B cell (primary cell): ENCODE measurements around the gene ABHD17B.

Experiments
- EZH2 ChIP-seq: IDR thresholded peaks from 2 replicates; pipeline ENCODE4 v1.6.1; 2012; ENCODE audit warnings: borderline replicate concordance, low read depth, mild to moderate bottlenecking, moderate library complexity, low read length; ENCODE audit not compliant: insufficient read depth, poor library complexity, severe bottlenecking
- TF ChIP-seq, protein P1 (sequence below): fragments of 200-600 bp; IDR thresholded peaks from one replicate; pipeline ENCODE4 v1.8.0; 2022; ENCODE audit warnings: antibody characterized with exemption, mild to moderate bottlenecking

DNA sequence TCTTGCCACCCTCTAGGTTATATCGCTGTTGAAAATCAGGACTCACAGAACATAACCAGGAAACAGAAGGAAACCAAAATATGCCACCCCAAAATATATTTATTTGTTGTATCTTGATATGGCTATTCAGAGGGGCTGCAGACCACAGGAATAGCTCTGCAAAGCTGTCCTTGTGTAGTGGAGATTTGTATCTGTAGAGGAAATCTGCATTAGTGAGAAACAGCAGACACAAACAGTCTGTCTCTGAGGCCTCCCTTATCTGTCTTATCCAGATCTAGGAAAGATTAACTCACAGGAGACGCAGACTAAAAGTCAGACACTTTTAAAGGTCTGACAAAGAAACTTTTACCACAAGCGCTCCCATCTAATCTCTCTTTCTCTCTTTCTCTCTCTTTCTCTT is 88.5 kb downstream of the ABHD17B start:
- TF ChIP-seq, protein P1, sequence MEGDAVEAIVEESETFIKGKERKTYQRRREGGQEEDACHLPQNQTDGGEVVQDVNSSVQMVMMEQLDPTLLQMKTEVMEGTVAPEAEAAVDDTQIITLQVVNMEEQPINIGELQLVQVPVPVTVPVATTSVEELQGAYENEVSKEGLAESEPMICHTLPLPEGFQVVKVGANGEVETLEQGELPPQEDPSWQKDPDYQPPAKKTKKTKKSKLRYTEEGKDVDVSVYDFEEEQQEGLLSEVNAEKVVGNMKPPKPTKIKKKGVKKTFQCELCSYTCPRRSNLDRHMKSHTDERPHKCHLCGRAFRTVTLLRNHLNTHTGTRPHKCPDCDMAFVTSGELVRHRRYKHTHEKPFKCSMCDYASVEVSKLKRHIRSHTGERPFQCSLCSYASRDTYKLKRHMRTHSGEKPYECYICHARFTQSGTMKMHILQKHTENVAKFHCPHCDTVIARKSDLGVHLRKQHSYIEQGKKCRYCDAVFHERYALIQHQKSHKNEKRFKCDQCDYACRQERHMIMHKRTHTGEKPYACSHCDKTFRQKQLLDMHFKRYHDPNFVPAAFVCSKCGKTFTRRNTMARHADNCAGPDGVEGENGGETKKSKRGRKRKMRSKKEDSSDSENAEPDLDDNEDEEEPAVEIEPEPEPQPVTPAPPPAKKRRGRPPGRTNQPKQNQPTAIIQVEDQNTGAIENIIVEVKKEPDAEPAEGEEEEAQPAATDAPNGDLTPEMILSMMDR: no peak
- no peak for TF ChIP-seq EZH2
